ENCODE results near the gene INTU.

INTU gene

DNA sequence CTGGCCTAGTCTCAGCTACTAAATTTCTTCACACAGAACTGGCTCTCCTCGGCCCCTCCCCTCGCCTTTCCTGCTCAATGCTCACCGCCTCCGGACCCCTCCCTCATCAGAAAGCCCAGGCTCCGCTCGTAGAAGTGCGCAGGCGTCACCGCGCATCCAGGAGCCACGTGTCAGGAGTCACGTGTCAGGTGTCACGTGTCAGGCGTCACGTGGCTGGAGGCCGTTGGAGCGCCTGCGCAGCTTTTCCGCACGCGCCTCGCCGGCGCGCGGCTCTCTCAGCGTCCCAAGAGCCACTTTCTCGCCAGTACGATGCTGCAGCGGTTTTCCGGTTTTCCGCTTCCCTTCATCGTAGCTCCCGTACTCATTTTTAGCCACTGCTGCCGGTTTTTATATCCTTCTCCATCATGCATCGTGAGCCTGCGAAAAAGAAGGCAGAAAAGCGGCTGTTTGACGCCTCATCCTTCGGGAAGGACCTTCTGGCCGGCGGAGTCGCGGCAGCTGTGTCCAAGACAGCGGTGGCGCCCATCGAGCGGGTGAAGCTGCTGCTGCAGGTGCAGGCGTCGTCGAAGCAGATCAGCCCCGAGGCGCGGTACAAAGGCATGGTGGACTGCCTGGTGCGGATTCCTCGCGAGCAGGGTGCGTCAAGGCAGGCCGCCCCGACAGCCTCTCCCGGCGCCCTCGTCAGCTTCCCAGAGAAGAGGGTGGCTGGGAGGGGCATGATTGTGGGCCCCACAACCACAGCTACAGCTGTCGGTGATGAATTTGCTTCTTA is 97.6 kb downstream of the INTU start, which contains the start of gene SLC25A31:
Gene SLC25A31 (plus strand): TSS at position 259 of the 772 bp plus-strand sequence. CDS start 146 bp downstream, at position 405.
- H3K4me3 ChIP-seq (ENCODE audit: low read length), result no peak within 1 kb of the TSS
- no peak within 1 kb of the TSS for H3K9ac ChIP-seq (ENCODE audit: low read length)
- no peaks in the 10 kb centered on the region for H3K27me3 ChIP-seq (ENCODE audit: control insufficient read depth, insufficient read depth, low read length)
- H3K36me3 ChIP-seq (ENCODE audit: control insufficient read depth, insufficient read depth, low read length), result no peaks in the 10 kb centered on the region
- H3K9me3 ChIP-seq (ENCODE audit: control insufficient read depth, low read length), result no peaks in the 10 kb centered on the region
- no peaks in the 10 kb centered on the region for H3K4me1 ChIP-seq (ENCODE audit: control insufficient read depth, insufficient read depth, low read length)

GRCh38 chr4:127731406-127731805 is 98.6 kb downstream of the INTU start:
- Histone ChIP-seq H3K36me3 (ENCODE audit: control insufficient read depth, insufficient read depth, low read length) (no peaks in the 10 kb centered on the region), H3K9ac (ENCODE audit: low read length) (no peak overlapping the region), H3K4me1 (ENCODE audit: control insufficient read depth, insufficient read depth, low read length) (no peaks in the 10 kb centered on the region), H3K9me3 (ENCODE audit: control insufficient read depth, low read length) (no peaks in the 10 kb centered on the region), H3K27me3 (ENCODE audit: control insufficient read depth, insufficient read depth, low read length) (no peaks in the 10 kb centered on the region), H3K4me3 (ENCODE audit: low read length) (no peak overlapping the region)

DNA sequence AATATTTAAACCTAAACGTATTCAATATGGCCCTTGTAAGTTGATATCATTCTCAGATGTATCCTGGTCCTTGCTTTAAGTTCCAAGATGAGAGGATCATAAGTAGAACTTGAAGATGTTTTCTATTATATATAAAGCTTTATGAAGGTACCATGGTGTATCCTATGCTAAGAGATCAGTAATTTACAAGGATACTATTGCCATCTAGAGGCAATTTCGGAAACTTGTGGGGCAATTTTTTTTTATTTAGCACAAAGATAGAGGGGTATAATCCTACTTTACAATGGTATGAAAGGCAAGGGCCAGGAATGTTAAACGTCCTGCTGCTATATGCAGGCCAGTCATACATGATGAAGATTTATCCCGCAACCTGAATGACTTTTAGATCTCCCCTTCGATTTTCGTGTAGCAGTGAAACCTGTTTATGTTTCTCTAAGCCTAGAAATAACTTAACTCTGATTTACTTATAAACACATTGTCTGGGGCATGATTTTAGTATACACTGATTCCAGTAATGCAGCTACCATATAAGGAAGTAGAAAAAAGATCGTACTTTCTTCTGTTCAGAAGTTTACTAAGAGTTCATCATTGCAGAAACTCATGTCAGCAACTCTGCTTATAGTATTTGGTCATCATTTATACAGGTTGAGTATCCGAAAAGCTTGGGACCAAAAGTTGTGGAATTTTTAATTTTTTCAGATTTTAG is 100.0 kb downstream of the INTU start:
- H3K9ac ChIP-seq (ENCODE audit: low read length), result no peak overlapping the region
- no peak overlapping the region for H3K4me3 ChIP-seq (ENCODE audit: low read length)
- no peaks in the 10 kb centered on the region for H3K9me3 ChIP-seq (ENCODE audit: control insufficient read depth, low read length)
- H3K27me3 ChIP-seq (ENCODE audit: control insufficient read depth, insufficient read depth, low read length), result no peaks in the 10 kb centered on the region
- H3K36me3 ChIP-seq (ENCODE audit: control insufficient read depth, insufficient read depth, low read length), result no peaks in the 10 kb centered on the region
- H3K4me1 ChIP-seq (ENCODE audit: control insufficient read depth, insufficient read depth, low read length), result no peaks in the 10 kb centered on the region

DNA sequence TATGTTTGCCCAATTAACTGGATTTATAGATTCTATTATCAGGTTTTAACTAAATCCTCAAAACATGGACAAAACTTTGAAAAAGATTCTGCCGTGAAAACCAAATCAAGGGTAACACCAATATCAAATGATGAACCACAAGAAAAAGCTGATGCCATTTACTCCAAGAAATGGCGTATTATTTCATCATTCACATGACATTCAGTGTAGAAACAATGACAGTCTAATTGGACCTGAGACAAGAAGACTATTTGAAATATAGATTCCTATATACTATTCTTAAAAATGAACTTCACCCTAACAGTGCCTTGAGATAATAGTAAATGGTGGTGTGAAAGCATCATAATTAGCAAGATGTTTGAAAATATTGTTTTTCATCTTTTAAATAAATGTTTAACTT is 102.2 kb downstream of the INTU start:
- Histone ChIP-seq H3K9ac (ENCODE audit: low read length) (no peak overlapping the region), H3K4me1 (ENCODE audit: control insufficient read depth, insufficient read depth, low read length) (no peaks in the 10 kb centered on the region), H3K4me3 (ENCODE audit: low read length) (no peak overlapping the region), H3K9me3 (ENCODE audit: control insufficient read depth, low read length) (no peaks in the 10 kb centered on the region), H3K27me3 (ENCODE audit: control insufficient read depth, insufficient read depth, low read length) (no peaks in the 10 kb centered on the region), H3K36me3 (ENCODE audit: control insufficient read depth, insufficient read depth, low read length) (no peaks in the 10 kb centered on the region)

- H3K4me1 ChIP-seq (ENCODE audit: control insufficient read depth, insufficient read depth, low read length), result no peaks in the 10 kb centered on the region
These were observed 104.5 kb downstream of the INTU start for GRCh38 chr4:127737295-127737694.

GRCh38 chr4:127741247-127741646 is 108.5 kb downstream of the INTU start:
- Histone ChIP-seq H3K4me1 (ENCODE audit: control insufficient read depth, insufficient read depth, low read length) (no peaks in the 10 kb centered on the region), H3K36me3 (ENCODE audit: control insufficient read depth, insufficient read depth, low read length) (no peaks in the 10 kb centered on the region), H3K9me3 (ENCODE audit: control insufficient read depth, low read length) (no peaks in the 10 kb centered on the region), H3K27me3 (ENCODE audit: control insufficient read depth, insufficient read depth, low read length) (no peaks in the 10 kb centered on the region), H3K9ac (ENCODE audit: low read length) (no peak overlapping the region), H3K4me3 (ENCODE audit: low read length) (no peak overlapping the region)

More at GRCh38 chr4:127737295-127737694, 104.5 kb downstream of the INTU start:
- H3K9ac ChIP-seq (ENCODE audit: low read length), result no peak overlapping the region
- H3K9me3 ChIP-seq (ENCODE audit: control insufficient read depth, low read length), result no peaks in the 10 kb centered on the region
- H3K4me3 ChIP-seq (ENCODE audit: low read length), result no peak overlapping the region
- no peaks in the 10 kb centered on the region for H3K36me3 ChIP-seq (ENCODE audit: control insufficient read depth, insufficient read depth, low read length)
- H3K27me3 ChIP-seq (ENCODE audit: control insufficient read depth, insufficient read depth, low read length), result no peaks in the 10 kb centered on the region

GRCh38 chr4:127747883-127748282 is 115.1 kb downstream of the INTU start:
- no peaks in the 10 kb centered on the region for H3K27me3 ChIP-seq (ENCODE audit: control insufficient read depth, insufficient read depth, low read length)
- H3K9ac ChIP-seq (ENCODE audit: low read length), result no peak overlapping the region
- no peak overlapping the region for H3K4me3 ChIP-seq (ENCODE audit: low read length)
- no peaks in the 10 kb centered on the region for H3K9me3 ChIP-seq (ENCODE audit: control insufficient read depth, low read length)
- no peaks in the 10 kb centered on the region for H3K36me3 ChIP-seq (ENCODE audit: control insufficient read depth, insufficient read depth, low read length)
- H3K4me1 ChIP-seq (ENCODE audit: control insufficient read depth, insufficient read depth, low read length), result no peaks in the 10 kb centered on the region

- Histone ChIP-seq H3K9me3 (ENCODE audit: control insufficient read depth, low read length) (no peaks in the 10 kb centered on the region), H3K9ac (ENCODE audit: low read length) (no peak overlapping the region), H3K4me3 (ENCODE audit: low read length) (no peak overlapping the region), H3K27me3 (ENCODE audit: control insufficient read depth, insufficient read depth, low read length) (no peaks in the 10 kb centered on the region), H3K36me3 (ENCODE audit: control insufficient read depth, insufficient read depth, low read length) (no peaks in the 10 kb centered on the region), H3K4me1 (ENCODE audit: control insufficient read depth, insufficient read depth, low read length) (no peaks in the 10 kb centered on the region)
These were observed 116.2 kb downstream of the INTU start for GRCh38 chr4:127748957-127749356.

GRCh38 chr4:127756906-127757305 is 124.1 kb downstream of the INTU start:
- H3K27me3 ChIP-seq (ENCODE audit: control insufficient read depth, insufficient read depth, low read length), result no peaks in the 10 kb centered on the region
- no peaks in the 10 kb centered on the region for H3K9me3 ChIP-seq (ENCODE audit: control insufficient read depth, low read length)
- no peak overlapping the region for H3K4me3 ChIP-seq (ENCODE audit: low read length)
- no peaks in the 10 kb centered on the region for H3K4me1 ChIP-seq (ENCODE audit: control insufficient read depth, insufficient read depth, low read length)
- no peak overlapping the region for H3K9ac ChIP-seq (ENCODE audit: low read length)
- no peaks in the 10 kb centered on the region for H3K36me3 ChIP-seq (ENCODE audit: control insufficient read depth, insufficient read depth, low read length)

- Histone ChIP-seq H3K9me3 (ENCODE audit: control insufficient read depth, low read length) (no peaks in the 10 kb centered on the region), H3K4me1 (ENCODE audit: control insufficient read depth, insufficient read depth, low read length) (no peaks in the 10 kb centered on the region), H3K9ac (ENCODE audit: low read length) (no peak overlapping the region), H3K4me3 (ENCODE audit: low read length) (no peak overlapping the region), H3K36me3 (ENCODE audit: control insufficient read depth, insufficient read depth, low read length) (no peaks in the 10 kb centered on the region), H3K27me3 (ENCODE audit: control insufficient read depth, insufficient read depth, low read length) (no peaks in the 10 kb centered on the region)
These were observed 126.6 kb downstream of the INTU start for GRCh38 chr4:127759228-127759820.

GRCh38 chr4:127759893-127760292 is 127.1 kb downstream of the INTU start:
- Histone ChIP-seq H3K27me3 (ENCODE audit: control insufficient read depth, insufficient read depth, low read length) (no peaks in the 10 kb centered on the region), H3K9me3 (ENCODE audit: control insufficient read depth, low read length) (no peaks in the 10 kb centered on the region), H3K9ac (ENCODE audit: low read length) (no peak overlapping the region), H3K4me3 (ENCODE audit: low read length) (no peak overlapping the region), H3K4me1 (ENCODE audit: control insufficient read depth, insufficient read depth, low read length) (no peaks in the 10 kb centered on the region), H3K36me3 (ENCODE audit: control insufficient read depth, insufficient read depth, low read length) (no peaks in the 10 kb centered on the region)

Data from mucosa of stomach (tissue), 1 donor.